K562 (cell line): ENCODE data around the gene MTPN. TPM values are rescaled to one million over a fixed set of nuclear protein-coding genes. Genes with fewer than 3 reads are reported as not detected.

ENCODE experiments used
- AFF1 ChIP-seq, 2 experiments: fragments of 450-650 bp; IDR thresholded peaks; 2 replicates each; pipeline ENCODE4 v1.6.1; 2018; ENCODE audit warnings: mild to moderate bottlenecking in 2 of 2, low read depth in 1 of 2; ENCODE audit not compliant: partially characterized antibody in 2 of 2
- ATF7 ChIP-seq: fragments of 450-650 bp; IDR thresholded peaks from 2 replicates; pipeline ENCODE4 v1.7.1; 2014; ENCODE audit warnings: mild to moderate bottlenecking, moderate library complexity
- CBFA2T3 ChIP-seq: fragments of 450-650 bp; IDR thresholded peaks from 2 replicates; pipeline ENCODE4 v1.6.1; 2017
- DPF2 ChIP-seq: fragments of 450-650 bp; IDR thresholded peaks from 2 replicates; pipeline ENCODE4 v1.6.1; 2016
- E4F1 ChIP-seq: fragments of 250-450 bp; sonication (Bioruptor Pico); IDR thresholded peaks from 2 replicates; pipeline ENCODE4 v1.5.0; 2021; ENCODE audit warnings: mild to moderate bottlenecking, borderline replicate concordance
- GATAD2A ChIP-seq: fragments of 450-650 bp; IDR thresholded peaks from 2 replicates; pipeline ENCODE4 v1.6.1; 2017
- NBN ChIP-seq: fragments of 450-650 bp; IDR thresholded peaks from 2 replicates; pipeline ENCODE4 v1.6.1; 2016; ENCODE audit warnings: low read depth, mild to moderate bottlenecking
- NFE2 ChIP-seq: IDR thresholded peaks from 2 replicates; pipeline ENCODE4 v1.6.1; 2014; ENCODE audit warnings: antibody characterized with exemption, low read depth
- NFE2L1 ChIP-seq: fragments of 450-650 bp; IDR thresholded peaks from 2 replicates; pipeline ENCODE4 v1.6.1; 2016; ENCODE audit warnings: missing genetic modification characterization, low read depth, mild to moderate bottlenecking, missing compliant biosample characterization, moderate library complexity, borderline replicate concordance
- NFIX ChIP-seq: fragments of 250-450 bp; sonication (Bioruptor Pico); IDR thresholded peaks from 2 replicates; pipeline ENCODE4 v1.4.0; 2020; ENCODE audit warnings: low read depth, mild to moderate bottlenecking, moderate library complexity
- XRCC4 ChIP-seq: IDR thresholded peaks from one replicate; pipeline ENCODE4 v1.6.1; 2011; ENCODE audit not compliant: insufficient read depth, insufficient read length; ENCODE audit errors: extremely low read depth
- polyA plus RNA-seq, 8 experiments: library from polyadenylated mRNA; depleted of rRNA in 4 of 8; stranded (reverse) in 5 of 8; unstranded in 3 of 8; fragments of >200 nt; fragmentation: Nextera tagmentation in 2 of 8; fragmentation: Illumina TruSeq in 1 of 8; extraction: Ambion mirVana in 2 of 8; extraction: Trizol in 1 of 8; gene quantifications; 2 replicates each; pipeline versions ENCODE4 v1.2.1 to v1.2.3, GENCODE V29; 2011 to 2014; ENCODE audit warnings: inconsistent platforms in 1 of 8, missing spikeins in 1 of 8
- total RNA-seq, 7 experiments: library from RNA; depleted of rRNA in 6 of 7; stranded (reverse); fragments of >200 nt in 6 of 7; fragmentation: Illumina TruSeq in 2 of 7; extraction: Trizol in 2 of 7; gene quantifications; 2 replicates each; pipeline versions ENCODE4 v1.2.1 to v1.2.3, GENCODE V29; 2011 to 2021; ENCODE audit warnings: low replicate concordance in 1 of 7

MTPN gene
- total and polyA plus RNA-seq, 9 of the 15 experiments (the other 6 are each of a cell fraction or from before 2014, with no cell fraction given) = 68.5 to 261 (median 156) TPM

GRCh38 chr7:135981958-135982646 is 4.9 kb upstream of the MTPN start (continued):
- TF ChIP-seq E4F1 (CRISPR knock-in tag) = 0 out of 2 replicates have a peak, but pooled peaks have one; percentile 53
- TF ChIP-seq GATAD2A = peak; percentile 92
- TF ChIP-seq NFE2L1 (tag) = peak; percentile 72
- peak; percentile 52; the same call in 1 of the 2 replicates for TF ChIP-seq ATF7
- no peak for TF ChIP-seq XRCC4
- no peak for TF ChIP-seq NFIX (CRISPR knock-in tag)
- peak; percentile 53; the same call in 1 of the 2 replicates for TF ChIP-seq CBFA2T3
- peak; percentile 94 for TF ChIP-seq DPF2
- peak; percentile 96 for TF ChIP-seq NFE2
- peak; percentile 4 to 14 for TF ChIP-seq AFF1 (IDR thresholded peaks at IDR 0.05; ENCODE audit: low read depth in 1 of 2, partially characterized antibody in 2 of 2)
- peak; percentile 78; the same call in 1 of the 2 replicates for TF ChIP-seq NBN
